MM.1S (cell line): ENCODE results near the gene UBAC2.

Source experiments
- EZH2 ChIP-seq: fragments of 300-600 bp; sonication (generic); optimal IDR thresholded peaks from 2 replicates; pipeline ENCODE3; 2017; ENCODE audit warnings: low read depth, mild to moderate bottlenecking, antibody characterized with exemption, low read length, mixed read lengths
- EZH2phosphoT487 ChIP-seq: fragments of 300-600 bp; sonication (generic); IDR thresholded peaks from 2 replicates; pipeline ENCODE4 v1.6.1; 2018; ENCODE audit warnings: antibody characterized with exemption, low read length
- TF ChIP-seq, protein P1 (sequence below): fragments of 300-600 bp; sonication (generic); IDR thresholded peaks from 2 replicates; pipeline ENCODE4 v1.5.1; 2016; ENCODE audit warnings: antibody characterized with exemption, low read length, mixed read lengths

DNA sequence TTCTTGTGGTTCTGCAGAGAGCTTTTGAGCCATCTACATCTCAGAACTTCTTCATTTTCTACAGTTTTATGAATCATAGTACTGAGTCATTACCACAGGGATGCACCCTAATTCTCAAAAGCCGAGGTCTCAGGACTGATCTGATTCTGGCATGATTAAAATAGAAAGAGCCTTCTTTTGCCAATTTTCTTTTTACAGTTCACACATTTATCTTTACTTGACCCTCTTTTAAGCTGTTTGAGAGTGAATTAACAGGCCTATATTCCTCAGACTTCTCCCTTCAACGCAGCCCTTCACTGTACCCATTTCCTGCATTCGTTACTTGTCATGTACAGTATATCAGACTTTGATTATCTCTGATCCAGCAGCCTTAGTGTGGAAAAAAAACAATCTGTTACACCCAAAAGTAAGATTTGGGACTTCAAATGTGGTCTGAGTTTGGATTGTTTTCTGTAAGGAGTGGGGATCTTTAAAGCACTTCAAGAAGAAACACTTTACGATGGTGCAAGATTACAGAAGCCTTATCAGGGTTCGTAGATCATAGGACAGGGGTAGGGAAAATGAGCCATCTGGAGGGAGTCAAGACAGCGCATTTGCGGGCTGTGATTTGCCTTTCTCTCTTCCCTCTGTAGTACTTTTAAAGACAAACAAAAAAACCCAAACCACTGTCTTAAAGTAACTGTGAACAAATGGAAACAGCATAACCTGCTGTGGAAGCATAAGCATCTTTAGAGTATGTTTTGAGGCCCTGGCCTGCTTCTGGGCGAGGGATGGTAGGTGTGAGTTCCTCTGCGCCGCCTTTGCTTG lies 121.8 kb downstream of the UBAC2 start:
- TF ChIP-seq, protein P1, sequence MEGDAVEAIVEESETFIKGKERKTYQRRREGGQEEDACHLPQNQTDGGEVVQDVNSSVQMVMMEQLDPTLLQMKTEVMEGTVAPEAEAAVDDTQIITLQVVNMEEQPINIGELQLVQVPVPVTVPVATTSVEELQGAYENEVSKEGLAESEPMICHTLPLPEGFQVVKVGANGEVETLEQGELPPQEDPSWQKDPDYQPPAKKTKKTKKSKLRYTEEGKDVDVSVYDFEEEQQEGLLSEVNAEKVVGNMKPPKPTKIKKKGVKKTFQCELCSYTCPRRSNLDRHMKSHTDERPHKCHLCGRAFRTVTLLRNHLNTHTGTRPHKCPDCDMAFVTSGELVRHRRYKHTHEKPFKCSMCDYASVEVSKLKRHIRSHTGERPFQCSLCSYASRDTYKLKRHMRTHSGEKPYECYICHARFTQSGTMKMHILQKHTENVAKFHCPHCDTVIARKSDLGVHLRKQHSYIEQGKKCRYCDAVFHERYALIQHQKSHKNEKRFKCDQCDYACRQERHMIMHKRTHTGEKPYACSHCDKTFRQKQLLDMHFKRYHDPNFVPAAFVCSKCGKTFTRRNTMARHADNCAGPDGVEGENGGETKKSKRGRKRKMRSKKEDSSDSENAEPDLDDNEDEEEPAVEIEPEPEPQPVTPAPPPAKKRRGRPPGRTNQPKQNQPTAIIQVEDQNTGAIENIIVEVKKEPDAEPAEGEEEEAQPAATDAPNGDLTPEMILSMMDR: no peak
- TF ChIP-seq EZH2 (no peak), EZH2phosphoT487 (no peak)
